Upper lobe of left lung (tissue), 4 donors: ENCODE measurements around the gene OTUD5.

ENCODE experiments used
- CTCF ChIP-seq, 6 experiments: fragments of 450-650 bp in 4 of 6; fragments of 200-600 bp in 2 of 6; sonication (generic) in 2 of 6; IDR thresholded peaks; one replicate each; pipeline ENCODE4 v1.5.1; 2016 to 2019; ENCODE audit warnings: antibody characterized with exemption in 6 of 6
- POLR2A ChIP-seq, 4 donors: fragments of 450-650 bp; IDR thresholded peaks; one replicate each; pipeline ENCODE4 v1.5.1; 2016 to 2017; ENCODE audit warnings: antibody characterized with exemption in 4 of 4, mild to moderate bottlenecking in 2 of 4
- POLR2AphosphoS5 ChIP-seq, 2 donors: sonication (generic); formaldehyde crosslinking; IDR thresholded peaks; one replicate each; pipeline ENCODE4 v1.5.1; 2017; ENCODE audit warnings: antibody characterized with exemption in 2 of 2

GRCh38 chrX:48989483-48989882 is 32.1 kb upstream of the OTUD5 start:
- TF ChIP-seq CTCF (IDR thresholded peaks at IDR 0.05) (no peak), POLR2AphosphoS5 (IDR thresholded peaks at IDR 0.05) (no peak), POLR2A (IDR thresholded peaks at IDR 0.05) (no peak)
